Neural cell (in vitro differentiated cells): Measurements from ENCODE around the gene TCL1B.

ENCODE experiments used
- CTCF ChIP-seq: fragments of 450-650 bp; IDR thresholded peaks from 2 replicates; pipeline ENCODE4 v1.5.1; 2014; ENCODE audit warnings: antibody characterized with exemption, mild to moderate bottlenecking, moderate library complexity; ENCODE audit not compliant: poor library complexity, severe bottlenecking
- EP300 ChIP-seq: fragments of 450-650 bp; conservative IDR thresholded peaks from 2 replicates; pipeline ENCODE4 v1.6.1; 2014; ENCODE audit warnings: antibody characterized with exemption, mild to moderate bottlenecking, moderate library complexity; ENCODE audit not compliant: poor library complexity, severe bottlenecking
- POLR2AphosphoS5 ChIP-seq: IDR thresholded peaks from 2 replicates; pipeline ENCODE4 v1.6.1; 2012

DNA sequence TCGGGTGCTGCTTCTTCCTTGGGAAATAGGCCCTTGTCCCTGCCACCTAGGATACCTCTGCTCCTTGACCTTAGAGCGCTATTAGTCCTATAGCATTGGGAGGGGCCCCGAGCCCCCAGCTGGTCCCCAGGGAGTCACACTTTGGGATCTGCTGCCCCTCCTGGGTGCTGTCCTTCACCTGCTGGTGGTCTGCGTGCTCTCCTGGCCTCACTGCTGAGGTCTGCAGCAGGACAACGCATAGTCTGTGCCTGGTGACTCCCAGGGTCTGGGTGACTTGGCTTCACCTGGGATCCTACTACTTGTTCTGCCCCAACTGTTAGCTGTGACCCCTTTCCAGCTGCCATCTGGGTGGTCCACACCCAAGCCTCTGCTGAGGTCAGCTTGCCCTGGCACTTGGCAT lies 8.8 kb downstream of the TCL1B start:
- no peak for TF ChIP-seq CTCF
- no peak for TF ChIP-seq POLR2AphosphoS5
- TF ChIP-seq EP300: no peak
